IMR-90 (cell line): ENCODE results near the gene FAM47E. TPM values are rescaled to one million over a fixed set of nuclear protein-coding genes. Genes with fewer than 3 reads are reported as not detected.

Experiments used
- ATAC-seq: fragments of 200-7000 bp; cut with Tn5 transposase; 2 replicates; pipeline ENCODE4 v1.9.1; 2020; ENCODE audit warnings: low read depth, mild to moderate bottlenecking, moderate library complexity
- BruUV-seq: library from RNA; stranded (reverse); fragments of 400-500 nt; replicated peaks from 2 replicates; lab custom pipeline; 2021; lab: Mats Ljungman, UMichigan
- CTCF ChIA-PET: fragments of 300-600 bp; formaldehyde crosslinking; extraction: SDS; loops from one replicate; lab custom pipeline; 2021; ENCODE audit warnings: antibody characterized with exemption; lab: Yijun Ruan, JAX
- POLR2A ChIA-PET: fragments of 300-600 bp; sonication (Branson Sonifier 250); formaldehyde crosslinking; loops from one replicate; lab custom pipeline; 2022; ENCODE audit warnings: antibody characterized with exemption; ENCODE audit not compliant: unreplicated experiment; lab: Charles Lee
- DNase-seq: peaks from one replicate; pipeline ENCODE4 v3.0.0; 2013
- H2AFZ ChIP-seq: replicated peaks from 2 replicates; pipeline ENCODE3; 2013; ENCODE audit warnings: low read length, mild to moderate bottlenecking; ENCODE audit not compliant: poor library complexity
- H2AK5ac ChIP-seq: 2 replicates; pipeline ENCODE4 v1.6.1; 2013; ENCODE audit warnings: low read depth, low read length, inconsistent platforms
- H2AK9ac ChIP-seq: replicated peaks from 2 replicates; pipeline ENCODE3; 2013; ENCODE audit warnings: mild to moderate bottlenecking, low read depth, low read length, moderate library complexity; ENCODE audit not compliant: poor library complexity
- H2BK120ac ChIP-seq: 2 replicates; pipeline ENCODE4 v1.6.1; 2013; ENCODE audit warnings: low read depth, low read length, inconsistent platforms
- H2BK15ac ChIP-seq: 3 replicates; pipeline ENCODE4 v1.6.1; 2013; ENCODE audit warnings: low read depth, low read length, inconsistent platforms
- H2BK20ac ChIP-seq: 2 replicates; pipeline ENCODE4 v1.6.1; 2013; ENCODE audit warnings: low read depth, mild to moderate bottlenecking, inconsistent platforms, low read length, moderate library complexity
- H2BK5ac ChIP-seq: 2 replicates; pipeline ENCODE4 v1.6.1; 2013; ENCODE audit warnings: mild to moderate bottlenecking, low read depth, low read length, inconsistent platforms; ENCODE audit not compliant: poor library complexity, severe bottlenecking
- H3K14ac ChIP-seq: replicated peaks from 2 replicates; pipeline ENCODE4 v1.6.1; 2013; ENCODE audit warnings: low read depth, low read length, inconsistent platforms
- H3K18ac ChIP-seq: 2 replicates; pipeline ENCODE4 v1.6.1; 2013; ENCODE audit warnings: low read depth, low read length, control low read depth
- H3K23ac ChIP-seq: 2 replicates; pipeline ENCODE4 v1.6.1; 2013; ENCODE audit warnings: low read depth, low read length, inconsistent platforms
- H3K27ac ChIP-seq: 2 replicates; pipeline ENCODE4 v1.5.1; 2013; ENCODE audit warnings: mild to moderate bottlenecking, control low read depth, low read length; ENCODE audit not compliant: insufficient read depth
- H3K27me3 ChIP-seq: 2 replicates; pipeline ENCODE4 v1.6.1; 2013; ENCODE audit warnings: low read length; ENCODE audit not compliant: control insufficient read depth, insufficient read depth
- H3K36me3 ChIP-seq: 2 replicates; pipeline ENCODE4 v1.6.1; 2013; ENCODE audit warnings: low read length, mixed read lengths; ENCODE audit not compliant: control insufficient read depth, insufficient read depth
- H3K4ac ChIP-seq: 2 replicates; pipeline ENCODE4 v1.6.1; 2013; ENCODE audit warnings: low read depth, low read length, inconsistent platforms
- H3K4me1 ChIP-seq: 2 replicates; pipeline ENCODE4 v1.6.1; 2013; ENCODE audit warnings: low read length, mixed read lengths; ENCODE audit not compliant: control insufficient read depth, insufficient read depth
- H3K4me2 ChIP-seq: 2 replicates; pipeline ENCODE4 v1.6.1; 2013; ENCODE audit warnings: low read depth, mild to moderate bottlenecking, control low read depth, low read length, moderate library complexity
- H3K4me3 ChIP-seq: 2 replicates; pipeline ENCODE4 v1.5.1; 2013; ENCODE audit warnings: low read depth, mild to moderate bottlenecking, control low read depth, low read length, moderate library complexity; ENCODE audit not compliant: insufficient read depth
- H3K56ac ChIP-seq: 2 replicates; pipeline ENCODE4 v1.6.1; 2013; ENCODE audit warnings: low read length, inconsistent platforms; ENCODE audit not compliant: insufficient read depth; ENCODE audit errors: extremely low read depth
- H3K79me1 ChIP-seq, 2 experiments: 2 replicates each; pipeline ENCODE4 v1.6.1; 2013; ENCODE audit warnings: low read length in 2 of 2, inconsistent platforms in 1 of 2, low read depth in 1 of 2
- H3K9ac ChIP-seq: 2 replicates; pipeline ENCODE4 v1.6.1; 2013; ENCODE audit warnings: low read depth, low read length, control low read depth
- H3K9me1 ChIP-seq: 2 replicates; pipeline ENCODE4 v1.6.1; 2013; ENCODE audit warnings: low read length, inconsistent platforms; ENCODE audit not compliant: insufficient read depth
- H3K9me3 ChIP-seq: 2 replicates; pipeline ENCODE4 v1.6.1; 2013; ENCODE audit warnings: low read length; ENCODE audit not compliant: control insufficient read depth, insufficient read depth
- H4K20me1 ChIP-seq: 2 replicates; pipeline ENCODE4 v1.6.1; 2013; ENCODE audit warnings: low read length, inconsistent platforms; ENCODE audit not compliant: insufficient read depth
- H4K5ac ChIP-seq: 2 replicates; pipeline ENCODE4 v1.6.1; 2013; ENCODE audit warnings: mild to moderate bottlenecking, low read depth, low read length, control low read depth
- H4K8ac ChIP-seq, 2 experiments: 2 replicates each; pipeline ENCODE4 v1.6.1; 2013; ENCODE audit warnings: low read depth in 2 of 2, low read length in 2 of 2, control low read depth in 1 of 2, inconsistent platforms in 1 of 2
- H4K91ac ChIP-seq: 2 replicates; pipeline ENCODE4 v1.6.1; 2013; ENCODE audit warnings: low read depth, low read length, inconsistent platforms; ENCODE audit not compliant: insufficient read depth
- CEBPB ChIP-seq: IDR thresholded peaks from 2 replicates; pipeline ENCODE4 v1.6.1; 2012; ENCODE audit warnings: low read depth, low read length, improper control_type of control experiment
- CHD1 ChIP-seq: IDR thresholded peaks from 2 replicates; pipeline ENCODE4 v1.6.1; 2012; ENCODE audit warnings: low read depth, low read length, improper control_type of control experiment
- FOS ChIP-seq: fragments of 150-350 bp; IDR thresholded peaks from 2 replicates; pipeline ENCODE4 v1.6.1; 2016; ENCODE audit warnings: low read depth, low read length
- NFE2L2 ChIP-seq: fragments of 150-350 bp; IDR thresholded peaks from 2 replicates; pipeline ENCODE4 v1.6.1; 2016; ENCODE audit warnings: low read depth, mild to moderate bottlenecking, low read length
- POLR2A ChIP-seq: IDR thresholded peaks from 2 replicates; pipeline ENCODE4 v1.6.1; 2012; ENCODE audit warnings: mild to moderate bottlenecking, low read depth, low read length
- RAD21 ChIP-seq: IDR thresholded peaks from 2 replicates; pipeline ENCODE4 v1.6.1; 2012; ENCODE audit warnings: low read length, improper control_type of control experiment
- RCOR1 ChIP-seq: IDR thresholded peaks from 2 replicates; pipeline ENCODE4 v1.6.1; 2012; ENCODE audit warnings: mild to moderate bottlenecking, low read length, improper control_type of control experiment; ENCODE audit not compliant: insufficient replicate concordance
- RFX5 ChIP-seq: IDR thresholded peaks from 2 replicates; pipeline ENCODE4 v1.8.0; 2012; ENCODE audit warnings: low read depth, mild to moderate bottlenecking, low read length, moderate library complexity
- SMC3 ChIP-seq: fragments of 150-350 bp; IDR thresholded peaks from 2 replicates; pipeline ENCODE4 v1.6.1; 2016; ENCODE audit warnings: low read depth, mild to moderate bottlenecking, antibody characterized with exemption, low read length, moderate library complexity
- dilution Hi-C: fragments of 300-500 bp; cut with HindIII; formaldehyde crosslinking; loops from one replicate; pipeline ENCODE4 v1.14.3; 2018; ENCODE audit warnings: low sequenced_read_pairs; ENCODE audit not compliant: unreplicated experiment
- in situ Hi-C: fragments of 300-500 bp; cut with MboI; formaldehyde crosslinking; loops from 3 replicates; pipeline ENCODE4 v1.14.3; 2019; ENCODE audit warnings: low sequenced_read_pairs, inconsistent platforms, mixed read lengths
- intact Hi-C: fragments of 100-400 bp; cut with micrococcal nuclease; formaldehyde crosslinking; loops from 2 replicates; pipeline ENCODE4 v1.10.0; 2022
- polyA plus RNA-seq, 3 experiments: library from polyadenylated mRNA; depleted of rRNA; stranded (reverse); fragments of >200 nt; gene quantifications; 2 replicates each; pipeline ENCODE4 v1.2.3, GENCODE V29; 2012; ENCODE audit warnings: low replicate concordance in 1 of 3
- total RNA-seq: library from RNA; depleted of rRNA; stranded (reverse); fragments of >200 nt; gene quantifications from 2 replicates; pipeline ENCODE4 v1.2.3, GENCODE V29; 2012
- TF ChIP-seq, protein P1 (sequence below): fragments of 150-350 bp; IDR thresholded peaks from 2 replicates; pipeline ENCODE4 v1.6.1; 2016; ENCODE audit warnings: low read depth, mild to moderate bottlenecking, low read length, moderate library complexity, borderline replicate concordance
- TF ChIP-seq, protein P2 (sequence below): conservative IDR thresholded peaks from 2 replicates; pipeline ENCODE4 v1.5.1; 2012; ENCODE audit warnings: mild to moderate bottlenecking, low read depth, low read length, improper control_type of control experiment

FAM47E gene
- total and polyA plus RNA-seq, 2 of the 4 experiments (the other 2 are of a cell fraction): 0.05 TPM; not detected in 1

GRCh38 chr4:76246852-76247251 lies 4.7 kb upstream of the FAM47E start:
- intact Hi-C loops (no loop called here), in situ Hi-C loops (no loop called here), dilution Hi-C loops (no loop called here)
- Histone ChIP-seq H2AK9ac (no peak overlapping the region), H2AK5ac (no peak overlapping the region), H3K4ac (no peak overlapping the region), H3K27ac (no peak overlapping the region), H3K18ac (no peak overlapping the region), H2BK5ac (no peak overlapping the region), H3K4me2 (no peak overlapping the region), H2BK15ac (no peak overlapping the region), H3K4me3 (no peak overlapping the region), H2BK120ac (no peak overlapping the region), H3K79me1 (no peaks in the 10 kb centered on the region), H4K8ac (no peak overlapping the region), H2BK20ac (no peak overlapping the region), H3K56ac (no peak overlapping the region), H3K23ac (no peak overlapping the region), H3K14ac (no peak overlapping the region), H4K5ac (no peak overlapping the region), H4K20me1 (no peaks in the 10 kb centered on the region), H3K9me3 (no peaks in the 10 kb centered on the region), H4K91ac (no peak overlapping the region), H3K27me3 (peaks cover 34% of the 10 kb centered on the region), H3K4me1 (no peaks in the 10 kb centered on the region), H2AFZ (no peak overlapping the region), H3K36me3 (no peaks in the 10 kb centered on the region), H3K9ac (no peak overlapping the region), H3K9me1 (no peaks in the 10 kb centered on the region)
- TF ChIP-seq RCOR1: no peak
- TF ChIP-seq FOS: no peak
- TF ChIP-seq RAD21: no peak
- TF ChIP-seq, protein P1, sequence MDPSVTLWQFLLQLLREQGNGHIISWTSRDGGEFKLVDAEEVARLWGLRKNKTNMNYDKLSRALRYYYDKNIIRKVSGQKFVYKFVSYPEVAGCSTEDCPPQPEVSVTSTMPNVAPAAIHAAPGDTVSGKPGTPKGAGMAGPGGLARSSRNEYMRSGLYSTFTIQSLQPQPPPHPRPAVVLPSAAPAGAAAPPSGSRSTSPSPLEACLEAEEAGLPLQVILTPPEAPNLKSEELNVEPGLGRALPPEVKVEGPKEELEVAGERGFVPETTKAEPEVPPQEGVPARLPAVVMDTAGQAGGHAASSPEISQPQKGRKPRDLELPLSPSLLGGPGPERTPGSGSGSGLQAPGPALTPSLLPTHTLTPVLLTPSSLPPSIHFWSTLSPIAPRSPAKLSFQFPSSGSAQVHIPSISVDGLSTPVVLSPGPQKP: no peak
- no peak for TF ChIP-seq SMC3
- TF ChIP-seq CHD1: no peak
- no peak for TF ChIP-seq RFX5
- TF ChIP-seq CEBPB: no peak
- TF ChIP-seq, protein P2, sequence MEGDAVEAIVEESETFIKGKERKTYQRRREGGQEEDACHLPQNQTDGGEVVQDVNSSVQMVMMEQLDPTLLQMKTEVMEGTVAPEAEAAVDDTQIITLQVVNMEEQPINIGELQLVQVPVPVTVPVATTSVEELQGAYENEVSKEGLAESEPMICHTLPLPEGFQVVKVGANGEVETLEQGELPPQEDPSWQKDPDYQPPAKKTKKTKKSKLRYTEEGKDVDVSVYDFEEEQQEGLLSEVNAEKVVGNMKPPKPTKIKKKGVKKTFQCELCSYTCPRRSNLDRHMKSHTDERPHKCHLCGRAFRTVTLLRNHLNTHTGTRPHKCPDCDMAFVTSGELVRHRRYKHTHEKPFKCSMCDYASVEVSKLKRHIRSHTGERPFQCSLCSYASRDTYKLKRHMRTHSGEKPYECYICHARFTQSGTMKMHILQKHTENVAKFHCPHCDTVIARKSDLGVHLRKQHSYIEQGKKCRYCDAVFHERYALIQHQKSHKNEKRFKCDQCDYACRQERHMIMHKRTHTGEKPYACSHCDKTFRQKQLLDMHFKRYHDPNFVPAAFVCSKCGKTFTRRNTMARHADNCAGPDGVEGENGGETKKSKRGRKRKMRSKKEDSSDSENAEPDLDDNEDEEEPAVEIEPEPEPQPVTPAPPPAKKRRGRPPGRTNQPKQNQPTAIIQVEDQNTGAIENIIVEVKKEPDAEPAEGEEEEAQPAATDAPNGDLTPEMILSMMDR: no peak
- TF ChIP-seq NFE2L2: no peak
- no peak for TF ChIP-seq POLR2A
- ChIA-PET CTCF (no interaction called here), POLR2A (no interaction called here)
- no TSS peak for BruUV-seq
- ATAC-seq (no peak), DNase-seq (no peak)
